IMR-90 (cell line): ENCODE measurements around the gene S100A16.

ENCODE experiments used
- CEBPB ChIP-seq: IDR thresholded peaks from 2 replicates; pipeline ENCODE4 v1.6.1; 2012; ENCODE audit warnings: low read depth, low read length, improper control_type of control experiment
- CHD1 ChIP-seq: IDR thresholded peaks from 2 replicates; pipeline ENCODE4 v1.6.1; 2012; ENCODE audit warnings: low read depth, low read length, improper control_type of control experiment
- MAZ ChIP-seq: IDR thresholded peaks from 2 replicates; pipeline ENCODE4 v1.6.1; 2012; ENCODE audit warnings: low read depth, mild to moderate bottlenecking, low read length, improper control_type of control experiment, moderate library complexity, borderline replicate concordance
- POLR2A ChIP-seq: IDR thresholded peaks from 2 replicates; pipeline ENCODE4 v1.6.1; 2012; ENCODE audit warnings: mild to moderate bottlenecking, low read depth, low read length
- RAD21 ChIP-seq: IDR thresholded peaks from 2 replicates; pipeline ENCODE4 v1.6.1; 2012; ENCODE audit warnings: low read length, improper control_type of control experiment
- SMC3 ChIP-seq: fragments of 150-350 bp; IDR thresholded peaks from 2 replicates; pipeline ENCODE4 v1.6.1; 2016; ENCODE audit warnings: low read depth, mild to moderate bottlenecking, antibody characterized with exemption, low read length, moderate library complexity
- TF ChIP-seq, protein P1 (sequence below): fragments of 150-350 bp; IDR thresholded peaks from 2 replicates; pipeline ENCODE4 v1.6.1; 2016; ENCODE audit warnings: low read depth, mild to moderate bottlenecking, low read length, moderate library complexity, borderline replicate concordance
- TF ChIP-seq, protein P2 (sequence below): conservative IDR thresholded peaks from 2 replicates; pipeline ENCODE4 v1.5.1; 2012; ENCODE audit warnings: mild to moderate bottlenecking, low read depth, low read length, improper control_type of control experiment

- TF ChIP-seq, protein P1, sequence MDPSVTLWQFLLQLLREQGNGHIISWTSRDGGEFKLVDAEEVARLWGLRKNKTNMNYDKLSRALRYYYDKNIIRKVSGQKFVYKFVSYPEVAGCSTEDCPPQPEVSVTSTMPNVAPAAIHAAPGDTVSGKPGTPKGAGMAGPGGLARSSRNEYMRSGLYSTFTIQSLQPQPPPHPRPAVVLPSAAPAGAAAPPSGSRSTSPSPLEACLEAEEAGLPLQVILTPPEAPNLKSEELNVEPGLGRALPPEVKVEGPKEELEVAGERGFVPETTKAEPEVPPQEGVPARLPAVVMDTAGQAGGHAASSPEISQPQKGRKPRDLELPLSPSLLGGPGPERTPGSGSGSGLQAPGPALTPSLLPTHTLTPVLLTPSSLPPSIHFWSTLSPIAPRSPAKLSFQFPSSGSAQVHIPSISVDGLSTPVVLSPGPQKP: no peak
- TF ChIP-seq RAD21 (no peak), CEBPB (no peak), CHD1 (no peak), MAZ (no peak), POLR2A (no peak), SMC3 (no peak)
- TF ChIP-seq, protein P2, sequence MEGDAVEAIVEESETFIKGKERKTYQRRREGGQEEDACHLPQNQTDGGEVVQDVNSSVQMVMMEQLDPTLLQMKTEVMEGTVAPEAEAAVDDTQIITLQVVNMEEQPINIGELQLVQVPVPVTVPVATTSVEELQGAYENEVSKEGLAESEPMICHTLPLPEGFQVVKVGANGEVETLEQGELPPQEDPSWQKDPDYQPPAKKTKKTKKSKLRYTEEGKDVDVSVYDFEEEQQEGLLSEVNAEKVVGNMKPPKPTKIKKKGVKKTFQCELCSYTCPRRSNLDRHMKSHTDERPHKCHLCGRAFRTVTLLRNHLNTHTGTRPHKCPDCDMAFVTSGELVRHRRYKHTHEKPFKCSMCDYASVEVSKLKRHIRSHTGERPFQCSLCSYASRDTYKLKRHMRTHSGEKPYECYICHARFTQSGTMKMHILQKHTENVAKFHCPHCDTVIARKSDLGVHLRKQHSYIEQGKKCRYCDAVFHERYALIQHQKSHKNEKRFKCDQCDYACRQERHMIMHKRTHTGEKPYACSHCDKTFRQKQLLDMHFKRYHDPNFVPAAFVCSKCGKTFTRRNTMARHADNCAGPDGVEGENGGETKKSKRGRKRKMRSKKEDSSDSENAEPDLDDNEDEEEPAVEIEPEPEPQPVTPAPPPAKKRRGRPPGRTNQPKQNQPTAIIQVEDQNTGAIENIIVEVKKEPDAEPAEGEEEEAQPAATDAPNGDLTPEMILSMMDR: no peak
Observed at GRCh38 chr1:153587314-153587713, 25.6 kb downstream of the S100A16 start.
